ENCODE results near the gene SYNGAP1.

GRCh38 chr6:33417903-33418689 is 1.8 kb upstream of the SYNGAP1 start, which contains the start of gene CUTA:
- TF ChIP-seq BRCA1 (IDR thresholded peaks at IDR 0.05) (no peak), BRCA1 (CRISPR knock-in tag; IDR thresholded peaks at IDR 0.05) (no peak), FOXM1 (IDR thresholded peaks at IDR 0.05; ENCODE audit: low read depth) (peak; percentile 53; the same call in 1 of the 2 replicates), FOXM1 (CRISPR knock-in tag; IDR thresholded peaks at IDR 0.05; ENCODE audit: low read depth) (no peak), RB1 (IDR thresholded peaks at IDR 0.05; ENCODE audit: low read depth) (peak; percentile 71; the same call in 1 of the 2 replicates), POLR2AphosphoS5 (IDR thresholded peaks at IDR 0.05; ENCODE audit: control insufficient read depth, insufficient read depth, low read depth, low read length) (peak; percentile 68), EZH2 (IDR thresholded peaks at IDR 0.05; ENCODE audit: borderline replicate concordance, low read depth, low read length) (no peak)
